GM12878 (cell line): ENCODE data around the gene ZNF428. TPM values are rescaled to one million over a fixed set of nuclear protein-coding genes. Genes with fewer than 3 reads are reported as not detected.

ENCODE experiments used
- ATAC-seq: fragments of 200-7000 bp; cut with Tn5 transposase; 3 replicates; pipeline ENCODE4 v1.9.1; 2020; ENCODE audit warnings: mild to moderate bottlenecking, moderate library complexity
- BruUV-seq: library from RNA; stranded (reverse); fragments of 400-500 nt; replicated peaks from 2 replicates; lab custom pipeline; 2021; lab: Mats Ljungman, UMichigan
- CTCF ChIA-PET: fragments of 300-600 bp; sonication (Branson Sonifier 250); formaldehyde crosslinking; extraction: SDS; loops from one replicate; lab custom pipeline; 2021; ENCODE audit warnings: inconsistent platforms; lab: Yijun Ruan, JAX
- POLR2A ChIA-PET: fragments of 350-600 bp; formaldehyde crosslinking; extraction: SDS; loops from one replicate; lab custom pipeline; 2021; ENCODE audit warnings: inconsistent platforms; lab: Charles Lee
- RAD21 ChIA-PET: fragments of 300-600 bp; sonication (Branson Sonifier 250); formaldehyde crosslinking; loops from one replicate; lab custom pipeline; 2023; ENCODE audit warnings: antibody characterized with exemption; ENCODE audit not compliant: unreplicated experiment; lab: Charles Lee
- SMC1A ChIA-PET: fragments of 300-600 bp; sonication (Branson Sonifier 250); formaldehyde crosslinking; loops from one replicate; lab custom pipeline; 2023; ENCODE audit not compliant: unreplicated experiment, uncharacterized antibody; lab: Charles Lee
- DNase-seq: peaks from one replicate; pipeline ENCODE4 v3.0.0-alpha.2; 2011; ENCODE audit warnings: low read depth, low spot score
- FAIRE-seq: peaks from 3 replicates; lab custom pipeline; 2011; peaks lifted over from hg19 to GRCh38; lab: Jason Lieb, UNC
- H2AFZ ChIP-seq: 2 replicates; pipeline ENCODE4 v1.6.0; 2011; ENCODE audit warnings: low read depth, low read length, control low read depth; ENCODE audit not compliant: control insufficient read depth
- H3K27ac ChIP-seq: 2 replicates; pipeline ENCODE4 v1.5.1; 2011; ENCODE audit warnings: control low read depth; ENCODE audit not compliant: control insufficient read depth, insufficient read depth
- H3K27me3 ChIP-seq, 2 experiments: replicated peaks in 1 of 2; 2 replicates each; pipeline versions ENCODE4 v1.6.0 to v1.6.1; 2011; ENCODE audit warnings: low read length in 1 of 2; ENCODE audit not compliant: control insufficient read depth in 2 of 2, insufficient read depth in 2 of 2
- H3K36me3 ChIP-seq, 2 experiments: 2 replicates each; pipeline ENCODE4 v1.5.1; 2011; ENCODE audit warnings: low read length in 1 of 2; ENCODE audit not compliant: control insufficient read depth in 2 of 2, insufficient read depth in 2 of 2
- H3K4me1 ChIP-seq: 2 replicates; pipeline ENCODE4 v1.6.1; 2011; ENCODE audit warnings: mild to moderate bottlenecking, low read length, moderate library complexity, mixed read lengths; ENCODE audit not compliant: control insufficient read depth, insufficient read depth
- H3K4me2 ChIP-seq: 2 replicates; pipeline ENCODE4 v1.6.0; 2011; ENCODE audit warnings: control low read depth; ENCODE audit not compliant: control insufficient read depth, insufficient read depth
- H3K4me3 ChIP-seq: fragments of 200-600 bp; sonication (generic); 2 replicates; pipeline ENCODE4 v1.5.1; 2016
- H3K79me2 ChIP-seq: 2 replicates; pipeline ENCODE4 v1.6.0; 2011; ENCODE audit warnings: low read length; ENCODE audit not compliant: control insufficient read depth, insufficient read depth
- H3K9ac ChIP-seq: 2 replicates; pipeline ENCODE4 v1.8.0; 2011; ENCODE audit warnings: low read length, control low read depth, mixed read lengths; ENCODE audit not compliant: control insufficient read depth, insufficient read depth
- H3K9me3 ChIP-seq: replicated peaks from 3 replicates; pipeline ENCODE4 v1.5.1; 2011; ENCODE audit warnings: mild to moderate bottlenecking, low read length; ENCODE audit not compliant: control insufficient read depth, insufficient read depth
- H4K20me1 ChIP-seq: 2 replicates; pipeline ENCODE4 v1.6.0; 2011; ENCODE audit not compliant: control insufficient read depth, insufficient read depth
- MYB ChIP-seq: fragments of 150-350 bp; IDR thresholded peaks from 2 replicates; pipeline ENCODE4 v1.6.1; 2014; ENCODE audit warnings: mild to moderate bottlenecking, low read depth, low read length, borderline replicate concordance
- PAX5 ChIP-seq: IDR thresholded peaks from 2 replicates; pipeline ENCODE4 v1.6.1; 2011; ENCODE audit warnings: low read depth, low read length, borderline replicate concordance
- STAT3 ChIP-seq: IDR thresholded peaks from 2 replicates; pipeline ENCODE4 v1.6.1; 2011; ENCODE audit warnings: low read depth, low read length, improper control_type of control experiment
- ZBED1 ChIP-seq: IDR thresholded peaks from 2 replicates; pipeline ENCODE4 v1.6.1; 2016; ENCODE audit warnings: borderline replicate concordance
- WGBS: methylation state at CpG from one replicate; pipeline ENCODE4 v1.1.6; 2016; ENCODE audit warnings: low lambda C conversion rate; ENCODE audit not compliant: insufficient replicate concordance, insufficient coverage; ENCODE audit errors: missing lambda C conversion rate; 5-methylcytosine and 5-hydroxymethylcytosine counted together
- in situ Hi-C: fragments of 300-500 bp; cut with MboI; formaldehyde crosslinking; loops from 9 replicates; pipeline ENCODE4 v1.14.3; 2018; ENCODE audit warnings: mixed read lengths
- intact Hi-C: fragments of 100-400 bp; cut with micrococcal nuclease; formaldehyde crosslinking; loops from one replicate; pipeline ENCODE4 v1.14.2; 2022; ENCODE audit not compliant: unreplicated experiment
- polyA plus RNA-seq, 11 experiments: library from polyadenylated mRNA; depleted of rRNA in 4 of 11; unstranded in 6 of 11; stranded (reverse) in 5 of 11; fragments of >200 nt; fragmentation: Nextera tagmentation in 4 of 11; fragmentation: Illumina TruSeq in 1 of 11; extraction: Ambion mirVana in 4 of 11; extraction: Trizol in 1 of 11; gene quantifications; 1 replicate in 1 of 11; 2 replicates in 10 of 11; pipeline versions ENCODE4 v1.2.1 to v1.2.3, GENCODE V29; 2011 to 2016; ENCODE audit warnings: inconsistent platforms in 2 of 11, missing spikeins in 2 of 11, low read depth in 1 of 11
- total RNA-seq, 4 experiments: library from RNA; depleted of rRNA in 3 of 4; stranded (reverse); fragments of >200 nt in 3 of 4; fragmentation: Illumina TruSeq in 1 of 4; extraction: Trizol in 1 of 4; gene quantifications; 2 replicates each; pipeline versions ENCODE4 v1.2.1 to v1.2.3, GENCODE V29; 2013 to 2021
- TF ChIP-seq, protein P1 (sequence below): fragments of 450-650 bp; formaldehyde crosslinking; IDR thresholded peaks from 2 replicates; pipeline ENCODE4 v1.4.0; 2020; ENCODE audit warnings: mild to moderate bottlenecking, moderate library complexity
- TF ChIP-seq, protein P2 (sequence below): IDR thresholded peaks from 2 replicates; pipeline ENCODE4 v1.6.1; 2011; ENCODE audit warnings: low read depth, mild to moderate bottlenecking, low read length, moderate library complexity, borderline replicate concordance; ENCODE audit errors: extremely low read depth
- TF ChIP-seq, protein P3 (sequence below): IDR thresholded peaks from 2 replicates; pipeline ENCODE4 v1.6.1; 2012; ENCODE audit warnings: mild to moderate bottlenecking, low read depth, low read length
- TF ChIP-seq, protein P4 (sequence below): fragments of 450-650 bp; IDR thresholded peaks from 2 replicates; pipeline ENCODE4 v1.6.1; 2016; ENCODE audit warnings: mild to moderate bottlenecking
- TF ChIP-seq, protein P5 (sequence below), 3 experiments: IDR thresholded peaks in 2 of 3; conservative IDR thresholded peaks in 1 of 3; 2 replicates each; pipeline ENCODE4 v1.5.1; 2011; ENCODE audit warnings: low read depth in 3 of 3, low read length in 3 of 3, mild to moderate bottlenecking in 3 of 3, control low read depth in 2 of 3, moderate library complexity in 2 of 3, inconsistent platforms in 1 of 3, mixed read lengths in 1 of 3; ENCODE audit not compliant: control insufficient read depth in 2 of 3, insufficient read depth in 1 of 3; ENCODE audit errors: extremely low read depth in 1 of 3

Gene ZNF428
- total and polyA plus RNA-seq, 10 of the 15 experiments (the other 5 are each of a cell fraction or from before 2014, with no cell fraction given): 0.27 to 57.8 (median 20.4) TPM

DNA sequence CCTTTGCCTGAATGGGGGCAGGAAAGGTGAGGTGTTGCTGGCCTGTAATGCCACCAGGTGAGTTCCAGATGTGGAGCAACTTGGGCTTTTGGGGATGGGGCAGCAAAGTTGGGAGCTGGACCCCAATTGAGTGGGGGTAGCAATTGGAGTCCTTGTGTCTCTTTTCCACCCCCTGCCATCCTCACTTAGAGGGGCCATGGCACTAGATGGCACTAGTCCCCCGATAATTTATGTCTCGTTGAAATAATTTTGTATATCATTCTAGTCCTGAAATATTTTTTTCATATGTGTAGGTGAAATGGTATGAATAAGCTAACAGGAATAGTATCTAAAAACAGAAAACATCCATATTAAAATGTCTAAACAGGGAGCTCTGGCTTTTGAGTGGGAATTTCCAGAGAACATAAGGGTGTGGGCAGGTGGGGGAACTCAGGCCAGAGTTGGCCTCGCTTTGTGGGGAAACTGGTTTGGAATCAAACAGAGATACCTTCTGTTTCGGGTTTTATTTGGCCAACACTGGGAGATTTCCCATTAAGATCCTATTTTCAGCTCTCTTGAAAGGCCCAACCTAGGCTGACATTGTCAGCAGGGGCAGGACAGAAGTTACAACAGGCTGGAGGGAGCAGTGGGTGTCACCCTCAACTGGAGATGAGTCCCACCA, 19.7 kb downstream of the ZNF428 start:
- FAIRE-seq (no peak), ATAC-seq (no peak), DNase-seq (no peak)
- no peaks in the 10 kb centered on the region for H4K20me1 ChIP-seq
- POLR2A ChIA-PET: interaction anchor here (0.6 to 1.1 kb wide), 2 partner anchors 19 to 25 kb away, joined by 3 to 11 read pairs; partner anchors contain the start of gene XRCC1
- RAD21 ChIA-PET: no interaction called here
- H3K4me1 ChIP-seq: peaks cover 7% of the 10 kb centered on the region; the same call in 1 of the 2 replicates
- TF ChIP-seq, protein P1, sequence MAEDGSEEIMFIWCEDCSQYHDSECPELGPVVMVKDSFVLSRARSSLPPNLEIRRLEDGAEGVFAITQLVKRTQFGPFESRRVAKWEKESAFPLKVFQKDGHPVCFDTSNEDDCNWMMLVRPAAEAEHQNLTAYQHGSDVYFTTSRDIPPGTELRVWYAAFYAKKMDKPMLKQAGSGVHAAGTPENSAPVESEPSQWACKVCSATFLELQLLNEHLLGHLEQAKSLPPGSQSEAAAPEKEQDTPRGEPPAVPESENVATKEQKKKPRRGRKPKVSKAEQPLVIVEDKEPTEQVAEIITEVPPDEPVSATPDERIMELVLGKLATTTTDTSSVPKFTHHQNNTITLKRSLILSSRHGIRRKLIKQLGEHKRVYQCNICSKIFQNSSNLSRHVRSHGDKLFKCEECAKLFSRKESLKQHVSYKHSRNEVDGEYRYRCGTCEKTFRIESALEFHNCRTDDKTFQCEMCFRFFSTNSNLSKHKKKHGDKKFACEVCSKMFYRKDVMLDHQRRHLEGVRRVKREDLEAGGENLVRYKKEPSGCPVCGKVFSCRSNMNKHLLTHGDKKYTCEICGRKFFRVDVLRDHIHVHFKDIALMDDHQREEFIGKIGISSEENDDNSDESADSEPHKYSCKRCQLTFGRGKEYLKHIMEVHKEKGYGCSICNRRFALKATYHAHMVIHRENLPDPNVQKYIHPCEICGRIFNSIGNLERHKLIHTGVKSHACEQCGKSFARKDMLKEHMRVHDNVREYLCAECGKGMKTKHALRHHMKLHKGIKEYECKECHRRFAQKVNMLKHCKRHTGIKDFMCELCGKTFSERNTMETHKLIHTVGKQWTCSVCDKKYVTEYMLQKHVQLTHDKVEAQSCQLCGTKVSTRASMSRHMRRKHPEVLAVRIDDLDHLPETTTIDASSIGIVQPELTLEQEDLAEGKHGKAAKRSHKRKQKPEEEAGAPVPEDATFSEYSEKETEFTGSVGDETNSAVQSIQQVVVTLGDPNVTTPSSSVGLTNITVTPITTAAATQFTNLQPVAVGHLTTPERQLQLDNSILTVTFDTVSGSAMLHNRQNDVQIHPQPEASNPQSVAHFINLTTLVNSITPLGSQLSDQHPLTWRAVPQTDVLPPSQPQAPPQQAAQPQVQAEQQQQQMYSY (CRISPR knock-in tag): no peak
- TF ChIP-seq, protein P2, sequence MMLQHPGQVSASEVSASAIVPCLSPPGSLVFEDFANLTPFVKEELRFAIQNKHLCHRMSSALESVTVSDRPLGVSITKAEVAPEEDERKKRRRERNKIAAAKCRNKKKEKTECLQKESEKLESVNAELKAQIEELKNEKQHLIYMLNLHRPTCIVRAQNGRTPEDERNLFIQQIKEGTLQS: no peak
- TF ChIP-seq PAX5 (no peak), ZBED1 (no peak), STAT3 (no peak), MYB (no peak)
- TF ChIP-seq, protein P3, sequence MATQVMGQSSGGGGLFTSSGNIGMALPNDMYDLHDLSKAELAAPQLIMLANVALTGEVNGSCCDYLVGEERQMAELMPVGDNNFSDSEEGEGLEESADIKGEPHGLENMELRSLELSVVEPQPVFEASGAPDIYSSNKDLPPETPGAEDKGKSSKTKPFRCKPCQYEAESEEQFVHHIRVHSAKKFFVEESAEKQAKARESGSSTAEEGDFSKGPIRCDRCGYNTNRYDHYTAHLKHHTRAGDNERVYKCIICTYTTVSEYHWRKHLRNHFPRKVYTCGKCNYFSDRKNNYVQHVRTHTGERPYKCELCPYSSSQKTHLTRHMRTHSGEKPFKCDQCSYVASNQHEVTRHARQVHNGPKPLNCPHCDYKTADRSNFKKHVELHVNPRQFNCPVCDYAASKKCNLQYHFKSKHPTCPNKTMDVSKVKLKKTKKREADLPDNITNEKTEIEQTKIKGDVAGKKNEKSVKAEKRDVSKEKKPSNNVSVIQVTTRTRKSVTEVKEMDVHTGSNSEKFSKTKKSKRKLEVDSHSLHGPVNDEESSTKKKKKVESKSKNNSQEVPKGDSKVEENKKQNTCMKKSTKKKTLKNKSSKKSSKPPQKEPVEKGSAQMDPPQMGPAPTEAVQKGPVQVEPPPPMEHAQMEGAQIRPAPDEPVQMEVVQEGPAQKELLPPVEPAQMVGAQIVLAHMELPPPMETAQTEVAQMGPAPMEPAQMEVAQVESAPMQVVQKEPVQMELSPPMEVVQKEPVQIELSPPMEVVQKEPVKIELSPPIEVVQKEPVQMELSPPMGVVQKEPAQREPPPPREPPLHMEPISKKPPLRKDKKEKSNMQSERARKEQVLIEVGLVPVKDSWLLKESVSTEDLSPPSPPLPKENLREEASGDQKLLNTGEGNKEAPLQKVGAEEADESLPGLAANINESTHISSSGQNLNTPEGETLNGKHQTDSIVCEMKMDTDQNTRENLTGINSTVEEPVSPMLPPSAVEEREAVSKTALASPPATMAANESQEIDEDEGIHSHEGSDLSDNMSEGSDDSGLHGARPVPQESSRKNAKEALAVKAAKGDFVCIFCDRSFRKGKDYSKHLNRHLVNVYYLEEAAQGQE: no peak
- TF ChIP-seq, protein P4, sequence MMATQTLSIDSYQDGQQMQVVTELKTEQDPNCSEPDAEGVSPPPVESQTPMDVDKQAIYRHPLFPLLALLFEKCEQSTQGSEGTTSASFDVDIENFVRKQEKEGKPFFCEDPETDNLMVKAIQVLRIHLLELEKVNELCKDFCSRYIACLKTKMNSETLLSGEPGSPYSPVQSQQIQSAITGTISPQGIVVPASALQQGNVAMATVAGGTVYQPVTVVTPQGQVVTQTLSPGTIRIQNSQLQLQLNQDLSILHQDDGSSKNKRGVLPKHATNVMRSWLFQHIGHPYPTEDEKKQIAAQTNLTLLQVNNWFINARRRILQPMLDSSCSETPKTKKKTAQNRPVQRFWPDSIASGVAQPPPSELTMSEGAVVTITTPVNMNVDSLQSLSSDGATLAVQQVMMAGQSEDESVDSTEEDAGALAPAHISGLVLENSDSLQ: no peak
- TF ChIP-seq, protein P5, sequence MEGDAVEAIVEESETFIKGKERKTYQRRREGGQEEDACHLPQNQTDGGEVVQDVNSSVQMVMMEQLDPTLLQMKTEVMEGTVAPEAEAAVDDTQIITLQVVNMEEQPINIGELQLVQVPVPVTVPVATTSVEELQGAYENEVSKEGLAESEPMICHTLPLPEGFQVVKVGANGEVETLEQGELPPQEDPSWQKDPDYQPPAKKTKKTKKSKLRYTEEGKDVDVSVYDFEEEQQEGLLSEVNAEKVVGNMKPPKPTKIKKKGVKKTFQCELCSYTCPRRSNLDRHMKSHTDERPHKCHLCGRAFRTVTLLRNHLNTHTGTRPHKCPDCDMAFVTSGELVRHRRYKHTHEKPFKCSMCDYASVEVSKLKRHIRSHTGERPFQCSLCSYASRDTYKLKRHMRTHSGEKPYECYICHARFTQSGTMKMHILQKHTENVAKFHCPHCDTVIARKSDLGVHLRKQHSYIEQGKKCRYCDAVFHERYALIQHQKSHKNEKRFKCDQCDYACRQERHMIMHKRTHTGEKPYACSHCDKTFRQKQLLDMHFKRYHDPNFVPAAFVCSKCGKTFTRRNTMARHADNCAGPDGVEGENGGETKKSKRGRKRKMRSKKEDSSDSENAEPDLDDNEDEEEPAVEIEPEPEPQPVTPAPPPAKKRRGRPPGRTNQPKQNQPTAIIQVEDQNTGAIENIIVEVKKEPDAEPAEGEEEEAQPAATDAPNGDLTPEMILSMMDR (IDR thresholded peaks at IDR 0.05 in 2 of 3, conservative IDR thresholded peaks at IDR 0.05 in 1 of 3; ENCODE audit: control insufficient read depth in 2 of 3, extremely low read depth in 1 of 3, insufficient read depth in 1 of 3, low read depth in 3 of 3, low read length in 3 of 3): peak in 1 of 3 experiments; percentile 6; a peak in 1 of 6 replicates
- H3K9ac ChIP-seq: no peak overlapping the region
- H3K27me3 ChIP-seq: no peaks in the 10 kb centered on the region
- H3K36me3 ChIP-seq: peaks cover 6 to 23% of the 10 kb centered on the region in 2 experiments; a peak in 3 of 4 replicates
- CTCF ChIA-PET: interaction anchor here (0.6 to 1.8 kb wide), 5 partner anchors 16 to 210 kb away, joined by 3 to 7 read pairs (median 3); no protein-coding TSS in a partner anchor
- TSS peak; percentile 28 for BruUV-seq
- no peak overlapping the region for H3K4me3 ChIP-seq
- H2AFZ ChIP-seq: no peak overlapping the region
- no peak overlapping the region for H3K4me2 ChIP-seq
- H3K27ac ChIP-seq: no peak overlapping the region
- intact Hi-C loops (no loop called here), in situ Hi-C loops (no loop called here)
- 87% methylated on average over 4 of the region's 4 CpGs for WGBS
- SMC1A ChIA-PET: interaction anchor here (0.7 to 1.4 kb wide), 2 partner anchors 26 to 31 kb away, joined by 3 to 6 read pairs; no protein-coding TSS in a partner anchor
- no peaks in the 10 kb centered on the region for H3K9me3 ChIP-seq
- H3K79me2 ChIP-seq: peaks cover 34% of the 10 kb centered on the region
